ENCODE data around the gene SLC6A15. TPM values are rescaled to one million over a fixed set of nuclear protein-coding genes. Genes with fewer than 3 reads are reported as not detected.

The SLC6A15 gene
- total RNA-seq, 4 donors from 2014 or later = 2.4 to 10.1 (median 3.6) TPM

DNA sequence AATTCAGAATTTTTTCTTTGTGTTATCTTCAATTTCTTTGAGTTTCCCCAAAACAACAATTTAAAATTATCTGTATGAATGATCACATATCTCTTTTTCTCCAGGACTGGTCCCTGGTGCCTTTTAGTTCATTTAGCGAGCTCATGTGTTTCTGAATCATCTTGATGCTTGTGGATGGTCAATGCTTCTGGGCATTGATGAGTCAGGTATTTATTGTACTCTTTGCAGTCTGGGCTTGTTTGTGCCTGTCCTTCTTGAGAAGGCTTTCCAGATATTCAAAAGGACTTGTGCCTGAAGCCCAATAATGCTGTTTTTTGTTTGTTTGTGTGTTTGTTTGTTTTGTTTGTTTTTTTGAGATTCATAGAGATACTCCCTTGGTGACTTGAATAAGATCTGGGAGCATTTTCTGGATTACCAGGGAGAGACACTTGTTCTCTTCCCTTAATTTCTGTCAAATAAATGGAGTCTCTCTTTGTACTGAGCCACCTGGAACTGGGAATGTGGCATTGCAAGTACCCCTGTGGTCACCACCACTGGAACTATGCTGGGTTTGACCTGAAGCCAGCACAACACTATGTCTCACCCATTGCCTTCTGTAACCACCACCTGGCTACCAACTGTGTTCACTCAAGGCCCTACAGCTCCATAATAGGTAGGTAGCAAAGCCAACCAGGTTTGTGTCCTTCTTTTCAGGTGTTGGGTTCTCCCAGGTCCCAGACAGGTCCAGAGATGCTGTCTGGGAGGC, 56.3 kb downstream of the SLC6A15 start:
- 50 to 65% methylated on average over 1 of the region's 1 CpG for WGBS, 2 donors
- no peak for TF ChIP-seq POLR2A (IDR thresholded peaks at IDR 0.05)
- TF ChIP-seq, protein P1, sequence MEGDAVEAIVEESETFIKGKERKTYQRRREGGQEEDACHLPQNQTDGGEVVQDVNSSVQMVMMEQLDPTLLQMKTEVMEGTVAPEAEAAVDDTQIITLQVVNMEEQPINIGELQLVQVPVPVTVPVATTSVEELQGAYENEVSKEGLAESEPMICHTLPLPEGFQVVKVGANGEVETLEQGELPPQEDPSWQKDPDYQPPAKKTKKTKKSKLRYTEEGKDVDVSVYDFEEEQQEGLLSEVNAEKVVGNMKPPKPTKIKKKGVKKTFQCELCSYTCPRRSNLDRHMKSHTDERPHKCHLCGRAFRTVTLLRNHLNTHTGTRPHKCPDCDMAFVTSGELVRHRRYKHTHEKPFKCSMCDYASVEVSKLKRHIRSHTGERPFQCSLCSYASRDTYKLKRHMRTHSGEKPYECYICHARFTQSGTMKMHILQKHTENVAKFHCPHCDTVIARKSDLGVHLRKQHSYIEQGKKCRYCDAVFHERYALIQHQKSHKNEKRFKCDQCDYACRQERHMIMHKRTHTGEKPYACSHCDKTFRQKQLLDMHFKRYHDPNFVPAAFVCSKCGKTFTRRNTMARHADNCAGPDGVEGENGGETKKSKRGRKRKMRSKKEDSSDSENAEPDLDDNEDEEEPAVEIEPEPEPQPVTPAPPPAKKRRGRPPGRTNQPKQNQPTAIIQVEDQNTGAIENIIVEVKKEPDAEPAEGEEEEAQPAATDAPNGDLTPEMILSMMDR (IDR thresholded peaks at IDR 0.05) = no peak

DNA sequence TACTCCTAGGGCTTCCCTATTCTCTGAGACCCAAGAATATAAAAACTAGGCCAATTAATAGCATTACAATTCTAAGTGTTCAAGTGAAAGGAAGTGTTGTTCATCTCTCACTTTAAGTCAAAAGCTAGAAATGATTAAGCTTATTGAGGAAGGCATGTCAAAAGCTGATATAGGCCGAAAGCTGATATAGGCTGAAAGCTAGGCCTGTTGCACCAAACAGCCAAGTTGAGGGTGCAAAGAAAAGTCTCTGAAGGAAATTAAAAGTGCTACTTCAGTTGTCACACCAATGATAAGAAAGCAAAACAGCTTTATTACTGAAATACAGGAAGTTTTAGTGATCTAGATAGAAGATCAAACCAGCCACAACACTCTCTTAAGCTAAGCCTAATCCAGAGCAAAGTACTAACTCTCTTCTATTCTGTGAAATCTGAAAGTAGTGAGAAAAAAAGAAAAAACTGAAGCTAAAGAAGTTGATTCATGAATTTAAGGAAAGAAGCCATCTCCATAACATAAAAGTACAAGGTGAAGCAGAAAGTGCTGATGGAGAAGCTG, 68.9 kb downstream of the SLC6A15 start:
- TF ChIP-seq, protein P1 (IDR thresholded peaks at IDR 0.05) = no peak
- TF ChIP-seq POLR2A (IDR thresholded peaks at IDR 0.05) = no peak
- intact Hi-C loops (cut with DNase I; ENCODE audit: low total_unique reads) = no loop called here
- H3K4me3 ChIP-seq (ENCODE audit: low read depth, poor library complexity, severe bottlenecking) = no peak overlapping the region
- WGBS, 2 donors = 83 to 89% methylated on average over 1 of the region's 1 CpG
- DNase-seq (ENCODE audit: low spot score in 2 of 2) = no peak

More for the DNA sequence above, 56.3 kb downstream of the SLC6A15 start:
- no peak overlapping the region for H3K4me3 ChIP-seq (ENCODE audit: low read depth, poor library complexity, severe bottlenecking)
- intact Hi-C loops (cut with DNase I; ENCODE audit: low total_unique reads) = no loop called here
- DNase-seq (ENCODE audit: low spot score in 2 of 2) = no peak

DNA sequence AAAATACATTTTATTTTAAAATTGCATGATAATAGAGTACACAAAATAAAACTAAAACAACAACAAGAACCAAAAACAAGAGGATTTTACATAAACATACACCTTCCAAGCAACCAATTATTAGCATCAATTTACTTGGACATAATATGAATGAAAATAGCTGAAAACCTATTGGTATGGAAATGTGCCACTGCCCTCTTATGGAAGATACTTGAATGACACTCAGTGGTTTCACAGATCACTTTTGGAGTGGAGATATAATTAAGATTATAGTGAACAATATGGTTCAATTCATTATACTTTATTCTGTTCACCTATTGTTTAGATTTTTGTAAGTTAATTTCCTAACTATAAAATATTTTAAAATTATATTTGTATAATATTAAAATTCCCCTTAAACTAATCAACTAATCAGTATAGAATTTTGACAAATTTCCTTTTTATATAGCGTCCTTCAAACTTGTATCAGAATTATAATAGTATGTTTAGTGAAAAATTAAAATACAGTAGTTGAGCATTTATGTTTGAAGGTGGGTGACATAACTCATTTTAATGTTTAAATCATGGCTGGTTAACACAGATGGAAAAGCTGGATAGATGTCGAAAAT, 70.1 kb downstream of the SLC6A15 start:
- WGBS, 2 donors = 91 to 95% methylated on average over 2 of the region's 2 CpGs
- DNase-seq (ENCODE audit: low spot score in 2 of 2) = no peak
- H3K4me3 ChIP-seq (ENCODE audit: low read depth, poor library complexity, severe bottlenecking) = no peak overlapping the region
- TF ChIP-seq POLR2A (IDR thresholded peaks at IDR 0.05) = no peak
- TF ChIP-seq, protein P1 (IDR thresholded peaks at IDR 0.05) = no peak
- intact Hi-C loops (cut with DNase I; ENCODE audit: low total_unique reads) = no loop called here

DNA sequence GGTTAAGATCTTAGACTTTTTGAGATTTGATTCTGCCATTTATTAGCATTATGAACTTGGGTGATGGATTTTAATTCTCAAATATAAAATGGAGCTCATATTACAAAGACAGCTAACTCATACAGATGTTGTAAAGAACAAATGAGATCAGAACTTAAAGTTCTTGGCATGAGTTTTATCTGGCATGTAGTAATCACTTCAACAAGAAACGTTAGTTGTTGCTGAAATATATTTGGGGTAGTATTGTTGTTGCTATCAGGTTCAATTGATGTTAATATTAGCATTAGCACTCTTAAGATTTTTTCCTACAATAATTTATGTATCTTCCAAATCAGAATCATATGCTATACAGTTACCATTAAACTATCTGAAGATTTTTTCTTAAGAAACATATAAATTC, 71.0 kb downstream of the SLC6A15 start:
- DNase-seq (ENCODE audit: low spot score in 2 of 2) = no peak
- WGBS, 2 donors = 24 to 34% methylated on average over 1 of the region's 1 CpG
- no peak for TF ChIP-seq POLR2A (IDR thresholded peaks at IDR 0.05)
- TF ChIP-seq, protein P1 (IDR thresholded peaks at IDR 0.05) = no peak
- intact Hi-C loops (cut with DNase I; ENCODE audit: low total_unique reads) = no loop called here
- no peak overlapping the region for H3K4me3 ChIP-seq (ENCODE audit: low read depth, poor library complexity, severe bottlenecking)

DNA sequence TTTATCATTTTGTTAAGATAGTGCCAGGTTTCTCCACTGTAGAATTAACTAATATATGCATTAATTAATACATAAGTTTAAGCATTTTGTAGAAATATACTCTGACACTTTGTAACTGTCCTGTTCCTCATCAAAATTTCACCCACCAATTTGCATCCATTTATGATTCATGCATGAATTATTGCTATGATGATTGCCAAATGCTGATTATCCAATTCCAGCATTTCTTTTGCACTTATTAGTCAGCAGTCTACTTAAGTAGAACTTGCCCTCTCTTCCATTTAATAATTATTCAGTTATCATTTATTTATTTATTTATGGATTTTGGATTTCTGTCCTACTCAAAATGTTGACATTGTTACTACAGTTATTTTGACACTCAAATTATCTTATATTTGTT, 72.2 kb downstream of the SLC6A15 start:
- intact Hi-C loops (cut with DNase I; ENCODE audit: low total_unique reads) = no loop called here
- DNase-seq (ENCODE audit: low spot score in 2 of 2) = no peak
- TF ChIP-seq, protein P1 (IDR thresholded peaks at IDR 0.05) = no peak
- no peak for TF ChIP-seq POLR2A (IDR thresholded peaks at IDR 0.05)
- H3K4me3 ChIP-seq (ENCODE audit: low read depth, poor library complexity, severe bottlenecking) = no peak overlapping the region
